Epithelial cell of proximal tubule (primary cell): Measurements from ENCODE around the gene SMC1B. TPM values are rescaled to one million over a fixed set of nuclear protein-coding genes. Genes with fewer than 3 reads are reported as not detected.
"Not testable (repeated sequence)": the region's sequence is repeated elsewhere in the genome, so short reads cannot be mapped to it uniquely, and the experiment has no call there.

Experiments used
- DNase-seq: peaks from one replicate; pipeline ENCODE4 v3.0.0-alpha.2; 2011; ENCODE audit warnings: low read depth
- H3K4me3 ChIP-seq: 2 replicates; pipeline ENCODE4 v1.5.1; 2011; ENCODE audit warnings: low read depth, mild to moderate bottlenecking, low read length
- CTCF ChIP-seq: conservative IDR thresholded peaks from 2 replicates; pipeline ENCODE4 v1.5.1; 2012; ENCODE audit warnings: low read depth, mild to moderate bottlenecking, low read length
- total RNA-seq: library from RNA; depleted of rRNA; stranded (reverse); fragments of >200 nt; gene quantifications from 2 replicates; pipeline ENCODE4 v1.2.3, GENCODE V29; 2015

SMC1B gene
- total RNA-seq, 1 donor from 2014 or later = 0.63 TPM

GRCh38 chr22:45366713-45367112, 46.7 kb downstream of the SMC1B start:
- TF ChIP-seq CTCF = no peak

GRCh38 chr22:45359627-45360026, 53.8 kb downstream of the SMC1B start:
- no peak for DNase-seq
- TF ChIP-seq CTCF = no peak
- H3K4me3 ChIP-seq = no peak overlapping the region

More at GRCh38 chr22:45366713-45367112, 46.7 kb downstream of the SMC1B start:
- no peak for DNase-seq
- no peak overlapping the region for H3K4me3 ChIP-seq

- no peak overlapping the region for H3K4me3 ChIP-seq
- DNase-seq = no peak
- TF ChIP-seq CTCF = no peak
Observed at GRCh38 chr22:45358127-45358526, 55.3 kb downstream of the SMC1B start.

GRCh38 chr22:45357490-45357889, 55.9 kb downstream of the SMC1B start:
- DNase-seq = no peak
- no peak overlapping the region for H3K4me3 ChIP-seq
- TF ChIP-seq CTCF = no peak

GRCh38 chr22:45353786-45354185, 59.6 kb downstream of the SMC1B start:
- no peak overlapping the region for H3K4me3 ChIP-seq
- DNase-seq = no peak
- TF ChIP-seq CTCF = no peak

- H3K4me3 ChIP-seq, DNase-seq: not testable (repeated sequence)
Observed at GRCh38 chr22:45352757-45353156, 60.6 kb downstream of the SMC1B start.

GRCh38 chr22:45351956-45352355, 61.4 kb downstream of the SMC1B start:
- DNase-seq = no peak
- no peak overlapping the region for H3K4me3 ChIP-seq
- no peak for TF ChIP-seq CTCF

- TF ChIP-seq CTCF = no peak
- DNase-seq = no peak
- no peak overlapping the region for H3K4me3 ChIP-seq
Observed at GRCh38 chr22:45349916-45350315, 63.5 kb downstream of the SMC1B start.
